IPS-18c (cell line): ENCODE measurements around the gene CACNA1B.
"Not testable (repeated sequence)": the region's sequence is repeated elsewhere in the genome, so short reads cannot be mapped to it uniquely, and the experiment has no call there.

Experiments used
- H3K4me3 ChIP-seq: 2 replicates; pipeline ENCODE4 v1.7.0; 2013; ENCODE audit warnings: low read depth, mild to moderate bottlenecking, low read length, moderate library complexity; ENCODE audit not compliant: insufficient read depth
- H3K9me3 ChIP-seq: one replicate; pipeline ENCODE4 v1.6.1; 2013; ENCODE audit warnings: mild to moderate bottlenecking, low read length, moderate library complexity; ENCODE audit not compliant: control insufficient read depth, insufficient read depth

CACNA1B gene

DNA sequence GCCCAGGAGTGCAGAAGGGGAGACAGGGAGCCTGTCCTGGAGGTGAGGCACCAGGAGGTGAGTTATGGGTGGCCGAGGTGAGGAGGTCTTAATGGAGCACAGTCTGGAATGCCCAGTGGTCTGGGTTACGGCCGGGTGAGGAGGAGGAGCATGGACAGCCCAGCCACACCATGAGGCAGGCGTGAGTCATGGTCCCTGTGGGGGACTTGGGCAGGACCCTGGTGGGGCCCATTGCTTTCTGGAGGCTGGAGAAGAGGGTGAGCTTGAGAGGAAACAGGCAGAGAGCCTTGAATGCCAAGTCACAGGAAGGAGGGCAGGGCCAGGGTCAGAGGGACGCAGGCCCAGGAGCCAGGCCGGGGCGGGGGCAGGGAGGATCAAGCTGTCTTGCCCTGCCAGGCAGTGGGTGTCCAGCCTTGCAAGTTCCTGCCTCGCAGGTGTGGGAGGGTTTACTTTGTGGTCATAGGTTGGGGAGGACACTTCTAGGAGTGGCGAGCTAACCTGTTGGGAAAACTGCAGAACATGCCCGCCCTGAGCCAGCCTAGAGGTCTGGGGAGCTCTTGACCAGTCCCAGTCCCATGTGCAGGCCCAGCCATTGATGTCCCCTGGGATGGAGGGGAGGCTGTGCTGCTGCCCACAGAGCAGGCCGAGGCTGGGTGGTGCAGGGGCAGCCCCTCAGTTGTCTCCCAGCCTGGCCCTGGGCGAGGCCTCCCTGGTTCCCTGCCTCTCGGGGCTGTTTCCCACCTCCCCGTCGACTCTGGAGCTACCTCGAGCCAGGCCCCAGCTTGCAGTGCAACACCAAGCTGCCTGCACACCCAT is 2.8 kb downstream of the CACNA1B start:
- H3K9me3 ChIP-seq, result no peaks in the 10 kb centered on the region
- H3K4me3 ChIP-seq, result no peak overlapping the region

DNA sequence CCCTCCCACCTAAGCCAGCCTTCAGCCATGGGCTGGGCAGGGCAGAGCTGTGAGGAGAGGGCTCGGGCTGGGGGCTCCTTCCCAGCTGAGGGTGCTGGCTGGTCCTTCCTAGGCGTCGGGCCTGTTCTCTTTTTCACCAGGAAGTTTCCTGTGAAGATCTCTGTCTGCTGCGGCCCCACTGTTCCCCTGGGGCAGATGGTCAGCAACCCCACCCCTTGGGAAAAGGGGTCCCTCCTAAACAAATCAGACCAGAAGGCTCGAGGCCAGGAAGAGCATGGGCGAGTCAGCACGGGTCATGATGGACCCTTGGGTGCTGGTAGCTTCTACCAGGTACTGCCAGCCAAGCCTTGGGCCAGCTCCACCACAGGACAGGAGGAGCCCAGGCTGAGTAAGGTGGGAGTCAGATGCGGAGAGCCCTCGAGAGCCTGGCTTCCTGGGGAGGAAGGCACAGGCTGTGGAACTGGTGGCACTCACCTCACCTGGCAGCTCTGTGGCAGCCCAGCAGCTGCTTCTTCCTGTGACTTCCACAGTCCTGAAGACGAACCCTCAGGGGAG is 3.5 kb downstream of the CACNA1B start:
- H3K9me3 ChIP-seq, result no peaks in the 10 kb centered on the region
- H3K4me3 ChIP-seq, result no peak overlapping the region

DNA sequence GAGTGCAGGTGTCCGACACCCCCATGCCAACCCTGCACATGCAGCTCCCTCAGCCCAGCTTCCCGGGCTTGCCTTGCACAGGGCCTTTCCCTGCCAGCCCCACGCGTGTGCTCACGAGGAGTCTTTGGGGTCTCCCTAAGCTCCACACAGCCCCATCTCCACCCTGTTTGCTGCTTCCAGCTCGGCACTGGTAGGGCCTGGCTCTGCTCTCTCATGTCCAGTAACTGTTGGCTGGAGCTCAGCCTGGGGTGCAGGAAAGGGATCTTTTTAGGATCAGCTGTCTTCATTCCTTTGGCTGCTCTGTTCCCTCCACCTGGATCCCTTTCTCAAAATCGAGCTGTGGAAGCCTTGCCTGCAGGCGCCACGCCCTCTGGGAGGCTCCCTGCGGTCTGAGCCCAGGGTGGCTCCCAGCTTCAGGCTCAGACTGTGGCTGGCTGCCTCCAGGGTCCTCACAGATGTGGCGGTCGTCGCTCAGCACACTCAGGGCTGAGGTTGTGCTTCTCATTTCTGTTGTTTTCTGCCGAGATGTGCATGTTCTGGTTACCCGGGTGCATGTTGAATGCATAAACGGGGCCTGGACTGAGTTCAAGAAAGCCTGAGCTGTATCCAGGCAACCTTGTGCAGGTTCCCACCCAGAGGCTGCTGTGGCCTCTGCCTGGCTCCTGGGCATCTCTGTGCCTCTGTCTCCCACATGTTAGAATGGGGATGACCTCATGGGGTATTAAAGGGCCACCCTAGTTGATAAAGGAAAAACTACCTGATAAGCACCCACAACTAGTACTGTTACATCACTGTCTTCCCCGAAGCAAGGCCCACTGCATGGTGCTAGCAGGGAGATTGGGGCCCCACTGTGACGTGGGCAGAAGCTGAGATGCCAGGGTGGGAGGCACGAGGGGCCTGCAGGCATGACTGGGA is 4.3 kb downstream of the CACNA1B start:
- no peak overlapping the region for H3K4me3 ChIP-seq
- H3K9me3 ChIP-seq, result no peaks in the 10 kb centered on the region

- Histone ChIP-seq H3K9me3 (no peaks in the 10 kb centered on the region), H3K4me3 (no peak overlapping the region)
Measured at GRCh38 chr9:137882506-137882821, 4.9 kb downstream of the CACNA1B start.

- not testable (repeated sequence) for H3K9me3 ChIP-seq, H3K4me3 ChIP-seq
Measured at GRCh38 chr9:137883977-137884376, 6.4 kb downstream of the CACNA1B start.

DNA sequence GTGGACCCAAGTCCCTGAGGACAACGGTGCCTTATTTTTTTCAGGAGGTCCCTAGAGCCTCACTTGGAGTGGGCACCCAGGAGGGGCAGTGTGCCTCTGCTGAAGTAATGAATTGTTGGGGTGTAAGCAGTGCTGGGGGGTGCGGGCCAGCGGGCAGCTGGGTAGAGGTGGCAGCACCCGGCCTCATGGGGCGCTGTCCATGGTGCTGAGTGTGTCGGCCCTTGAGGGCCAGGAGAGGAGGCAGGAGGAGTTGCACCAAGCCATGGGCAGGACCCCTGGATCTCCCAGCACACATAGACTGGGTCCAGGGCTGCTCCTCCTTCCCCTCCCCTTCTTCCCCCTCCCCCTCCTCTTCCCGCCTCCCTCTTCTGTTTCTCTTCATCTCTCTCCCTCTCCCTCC is 7.0 kb downstream of the CACNA1B start:
- not testable (repeated sequence) for H3K4me3 ChIP-seq, H3K9me3 ChIP-seq

DNA sequence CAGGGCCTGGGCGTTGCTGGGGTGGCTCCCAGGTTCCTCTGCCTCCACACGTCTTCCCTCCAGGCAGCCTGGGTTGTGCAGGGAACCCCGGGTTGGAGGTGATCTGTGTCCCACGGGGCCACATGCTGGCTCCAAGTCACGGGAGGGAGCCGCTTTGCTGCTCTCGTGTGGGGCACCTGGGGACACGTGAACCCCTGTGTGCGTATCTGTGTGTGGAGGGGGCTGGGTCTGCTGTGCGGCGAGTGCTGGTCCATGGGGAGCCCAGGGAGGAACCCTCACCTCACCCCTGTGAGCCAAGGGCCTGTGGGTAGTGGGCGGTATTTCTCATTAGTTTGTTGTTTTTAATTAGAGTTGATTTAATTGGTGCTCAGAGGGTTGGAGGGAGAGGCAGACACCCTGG is 7.5 kb downstream of the CACNA1B start:
- not testable (repeated sequence) for H3K4me3 ChIP-seq, H3K9me3 ChIP-seq

DNA sequence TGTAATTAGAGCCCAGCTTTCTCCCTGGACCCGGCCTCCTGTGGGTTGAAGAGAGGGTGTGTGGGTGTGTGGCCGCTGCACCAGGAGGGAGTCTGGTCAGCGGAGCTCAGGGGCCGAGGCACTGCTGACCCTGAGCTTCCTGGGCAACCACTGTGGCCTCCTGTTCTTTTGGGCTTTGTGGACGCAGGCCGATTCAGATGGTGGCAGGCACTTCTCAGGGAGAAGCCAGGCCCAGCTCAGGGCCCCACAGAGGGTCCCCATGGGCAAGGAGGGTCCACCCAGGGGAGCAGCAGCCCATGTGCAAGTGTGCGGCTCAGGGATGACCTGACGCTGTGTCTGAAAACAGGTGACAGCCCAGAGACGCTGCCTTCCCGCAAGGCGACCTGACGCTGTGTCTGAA is 11.0 kb downstream of the CACNA1B start:
- not testable (repeated sequence) for H3K9me3 ChIP-seq

GRCh38 chr9:137889966-137890365 is 12.4 kb downstream of the CACNA1B start:
- not testable (repeated sequence) for H3K4me3 ChIP-seq, H3K9me3 ChIP-seq

More for the DNA sequence above, 11.0 kb downstream of the CACNA1B start:
- not testable (repeated sequence) for H3K4me3 ChIP-seq

GRCh38 chr9:137890768-137891587 is 13.4 kb downstream of the CACNA1B start:
- not testable (repeated sequence) for H3K9me3 ChIP-seq, H3K4me3 ChIP-seq

- Histone ChIP-seq H3K9me3 (no peaks in the 10 kb centered on the region), H3K4me3 (no peak overlapping the region)
Measured at GRCh38 chr9:137891588-137892423, 14.2 kb downstream of the CACNA1B start.

DNA sequence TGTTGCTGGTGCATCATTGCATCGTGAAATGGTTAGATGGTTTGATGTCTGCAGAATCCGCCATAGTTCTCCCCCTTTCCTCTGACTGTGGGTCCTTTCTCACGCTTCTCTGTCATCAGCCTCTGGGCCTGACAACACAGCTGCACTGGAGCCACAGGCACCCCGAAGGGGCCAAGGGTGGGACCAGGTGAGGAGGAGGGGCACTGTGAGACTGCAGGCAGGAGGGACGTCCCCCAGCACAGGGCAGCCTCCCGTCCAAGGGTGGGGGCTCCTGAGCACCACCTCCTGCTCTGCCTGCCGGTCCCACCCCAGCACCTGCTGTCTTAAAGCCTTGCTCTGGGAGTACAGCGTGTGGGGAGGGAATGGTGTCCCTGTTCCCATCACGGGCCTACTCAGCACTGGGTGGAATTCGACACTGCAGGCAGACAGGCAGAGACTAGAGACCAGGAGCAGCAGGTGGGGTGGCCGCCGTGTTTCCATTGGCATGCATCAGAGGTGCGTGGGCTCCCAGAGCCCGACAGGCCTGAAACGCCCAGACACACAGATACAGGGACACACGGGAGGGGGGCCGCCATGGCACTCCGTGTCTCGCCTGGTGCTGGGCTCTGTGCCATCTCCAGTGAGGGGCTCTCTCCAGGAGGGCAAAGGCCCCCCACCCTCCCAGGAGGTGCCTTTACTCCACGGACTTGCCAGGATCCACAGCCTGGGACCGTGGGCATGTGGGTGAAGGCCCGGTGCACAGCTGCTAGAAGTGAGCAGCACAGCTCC is 15.0 kb downstream of the CACNA1B start:
- no peaks in the 10 kb centered on the region for H3K9me3 ChIP-seq
- H3K4me3 ChIP-seq, result no peak overlapping the region

GRCh38 chr9:137893670-137894069 is 16.1 kb downstream of the CACNA1B start:
- Histone ChIP-seq H3K4me3 (no peak overlapping the region), H3K9me3 (no peaks in the 10 kb centered on the region)

- Histone ChIP-seq H3K4me3 (no peak overlapping the region), H3K9me3 (peaks cover 2% of the 10 kb centered on the region)
Measured at GRCh38 chr9:137899551-137900360, 22.2 kb downstream of the CACNA1B start.

DNA sequence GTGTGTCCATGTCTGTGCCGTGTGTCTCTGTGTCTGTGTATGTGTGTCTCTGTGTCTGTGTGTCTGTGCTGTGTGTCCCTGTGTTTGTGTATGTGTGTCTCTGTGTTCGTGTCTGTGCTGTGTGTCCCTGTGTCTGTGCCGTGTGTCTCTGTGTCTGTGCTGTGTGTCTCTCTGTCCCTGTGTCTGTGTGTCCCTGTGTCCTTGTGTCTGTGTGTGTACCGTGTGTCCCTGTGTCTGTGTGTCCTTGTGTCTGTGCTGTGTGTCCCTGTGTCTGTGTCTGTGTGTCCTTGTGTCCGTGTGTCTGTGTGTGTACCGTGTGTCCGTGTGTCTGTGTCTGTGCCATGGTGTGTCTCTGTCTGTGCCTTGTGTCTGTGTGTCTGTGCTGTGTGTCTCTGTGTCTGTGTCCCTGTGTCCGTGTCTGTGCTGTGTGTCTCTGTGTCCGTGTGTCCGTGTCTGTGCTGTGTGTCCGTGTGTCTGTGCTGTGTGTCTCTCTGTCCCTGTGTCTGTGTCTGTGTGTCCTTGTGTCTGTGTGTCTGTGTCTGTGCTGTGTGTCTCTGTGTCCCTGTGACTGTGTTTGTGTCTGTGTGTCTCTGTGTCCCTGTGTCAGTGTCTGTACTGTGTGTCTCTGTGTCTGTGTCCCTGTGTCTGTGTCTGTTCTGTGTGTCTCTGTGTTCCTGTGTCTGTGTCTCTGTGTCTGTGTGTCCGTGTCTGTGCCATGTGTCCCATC is 23.2 kb downstream of the CACNA1B start:
- H3K4me3 ChIP-seq, result no peak overlapping the region

More for the DNA sequence above, 23.2 kb downstream of the CACNA1B start:
- H3K9me3 ChIP-seq, result peaks cover 2% of the 10 kb centered on the region
